NCI-H345 (cell line): Measurements from ENCODE around the gene CSF3R.

Experiments used
- DNase-seq: peaks from one replicate; lab custom pipeline; 2025; lab: John Stamatoyannopoulos, UW

The CSF3R gene

GRCh38 chr1:36457691-36458090 is 25.0 kb downstream of the CSF3R start:
- DNase-seq = no peak

DNA sequence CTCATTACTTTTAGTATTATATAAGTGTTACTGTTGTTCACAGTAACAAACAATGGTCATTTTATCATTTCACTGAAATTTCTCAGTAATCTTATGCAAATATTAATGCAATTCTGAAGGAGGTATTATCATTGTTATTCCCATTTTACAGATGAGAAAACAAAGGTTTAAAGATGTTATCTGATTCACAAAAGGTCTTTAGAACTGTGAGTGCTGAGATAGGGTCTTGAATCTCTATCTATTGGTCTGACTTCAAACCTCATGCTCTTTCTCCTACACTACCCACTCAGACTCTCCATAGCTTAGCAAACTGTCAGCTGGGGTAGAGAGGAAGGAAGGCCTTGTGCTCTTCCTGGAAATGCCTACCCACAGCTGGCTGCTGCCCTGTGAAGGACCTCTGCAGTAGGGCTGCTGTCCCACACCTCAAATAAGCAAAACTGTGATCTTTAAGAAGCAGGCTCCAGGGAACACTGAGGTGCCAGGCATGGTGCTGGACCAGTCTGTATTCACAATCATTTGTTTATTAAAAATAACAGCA is 26.3 kb downstream of the CSF3R start:
- DNase-seq = no peak

DNA sequence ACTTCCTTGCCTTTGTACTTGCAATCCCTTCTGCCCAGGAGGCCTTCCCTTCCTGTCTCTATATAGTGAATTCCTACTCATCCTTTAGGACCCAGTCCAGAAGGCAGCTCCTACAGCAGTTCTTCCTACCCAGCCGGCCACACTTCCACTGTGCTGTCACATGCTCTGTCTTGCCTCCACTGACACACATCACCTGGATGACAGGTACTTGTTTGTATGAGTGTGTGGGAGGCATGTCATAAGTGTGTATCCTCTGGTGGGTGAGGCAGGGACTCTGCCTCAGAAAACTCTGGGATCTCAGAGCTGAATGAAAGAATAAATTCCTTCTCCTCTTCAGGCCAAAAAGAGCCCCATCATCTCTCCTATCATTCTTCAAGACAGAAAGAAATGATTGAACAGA is 27.3 kb downstream of the CSF3R start:
- DNase-seq = no peak

GRCh38 chr1:36453600-36454388 is 28.9 kb downstream of the CSF3R start:
- DNase-seq = no peak

GRCh38 chr1:36453051-36453450 is 29.7 kb downstream of the CSF3R start:
- DNase-seq = no peak

GRCh38 chr1:36450919-36451305 is 31.8 kb downstream of the CSF3R start:
- DNase-seq = no peak

- peak; percentile 94 for DNase-seq
These were observed 32.3 kb downstream of the CSF3R start, which contains the start of gene OSCP1 for GRCh38 chr1:36450270-36450918. Gene OSCP1 (minus strand): TSS chr1:36450451. CDS start chr1:36450369, 82 bp downstream.

DNA sequence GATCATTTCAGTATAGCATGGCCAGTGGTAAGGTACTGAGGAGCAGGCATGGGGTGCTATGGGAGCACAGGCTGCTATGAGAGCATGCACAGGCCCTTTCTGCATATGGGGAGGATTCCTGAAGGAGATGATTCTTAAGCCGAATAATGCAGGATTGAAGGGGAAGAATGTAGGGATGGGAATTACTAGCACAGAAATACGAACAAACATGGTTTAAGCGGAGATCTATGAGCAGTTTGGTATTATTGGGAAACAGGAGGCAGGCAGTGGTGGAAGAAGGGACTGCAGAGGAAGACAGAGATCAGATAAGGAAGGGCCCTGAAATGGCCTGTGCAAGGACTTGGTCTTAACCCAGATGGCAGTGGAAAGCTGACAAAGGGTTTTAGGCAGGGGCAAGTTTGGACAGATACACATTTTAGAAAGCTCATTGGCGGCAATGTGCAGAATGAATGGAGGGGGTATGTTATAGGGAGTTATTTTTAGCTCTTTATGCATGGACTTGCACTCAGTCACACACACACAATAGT is 34.1 kb downstream of the CSF3R start:
- no peak for DNase-seq

DNA sequence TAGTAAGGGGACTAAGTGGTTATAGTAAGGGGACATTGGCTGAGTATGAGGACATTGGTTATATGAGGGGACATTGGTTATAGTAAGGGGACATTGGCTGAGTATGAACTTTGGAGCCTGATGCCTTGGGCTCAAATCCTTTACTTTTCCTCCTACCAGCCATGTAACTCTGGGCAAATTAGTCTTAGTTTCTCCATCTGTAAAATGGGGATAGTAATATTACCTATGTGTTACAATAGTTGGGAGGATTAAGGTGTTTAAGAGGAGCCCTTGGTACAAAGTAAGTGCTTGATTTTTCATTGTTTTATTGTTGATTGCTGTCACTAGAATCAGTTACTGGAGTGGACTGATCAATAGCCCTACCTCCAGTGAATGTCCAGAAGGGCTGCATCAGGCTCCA is 35.3 kb downstream of the CSF3R start:
- no peak for DNase-seq

GRCh38 chr1:36446746-36447145 is 36.0 kb downstream of the CSF3R start:
- no peak for DNase-seq

- DNase-seq = no peak
These were observed 36.4 kb downstream of the CSF3R start for GRCh38 chr1:36446271-36446670.

DNA sequence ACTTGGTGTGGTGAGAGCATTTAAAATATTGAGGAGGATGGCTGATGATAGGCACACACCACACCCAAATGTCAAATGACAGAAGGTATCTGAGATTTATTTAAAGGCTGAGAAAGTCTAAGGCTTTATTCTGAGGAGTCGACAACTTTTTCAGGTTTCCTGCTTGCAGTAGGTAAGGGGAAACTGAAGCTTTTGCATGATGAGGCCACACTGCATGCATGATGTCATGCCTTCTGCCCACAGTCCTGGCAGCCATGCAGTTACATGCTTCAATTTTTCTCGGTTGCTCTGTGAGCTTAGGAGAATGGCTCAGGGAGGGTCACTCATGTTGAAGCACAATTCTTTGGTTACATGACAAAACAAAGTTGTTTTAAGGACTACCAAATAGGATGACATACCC is 39.4 kb downstream of the CSF3R start:
- no peak for DNase-seq

DNA sequence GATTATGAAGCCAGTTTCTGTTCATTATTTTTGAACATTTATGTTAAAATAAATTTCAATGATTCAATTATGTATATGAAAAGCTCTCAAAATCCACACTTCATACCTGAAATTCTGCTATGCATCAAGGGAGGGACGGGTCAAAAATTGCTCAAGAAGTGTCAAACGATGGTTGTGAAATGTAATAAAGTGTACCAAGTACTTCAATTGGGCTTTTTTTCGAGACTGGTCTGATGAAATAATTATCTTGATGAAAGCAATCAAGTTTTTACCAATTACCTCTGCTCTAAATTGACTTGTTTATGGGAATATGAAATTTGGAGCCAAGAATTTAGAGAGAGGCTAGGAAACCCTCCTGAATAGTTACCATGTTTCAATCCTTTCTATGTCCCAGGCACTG is 40.4 kb downstream of the CSF3R start:
- no peak for DNase-seq

DNA sequence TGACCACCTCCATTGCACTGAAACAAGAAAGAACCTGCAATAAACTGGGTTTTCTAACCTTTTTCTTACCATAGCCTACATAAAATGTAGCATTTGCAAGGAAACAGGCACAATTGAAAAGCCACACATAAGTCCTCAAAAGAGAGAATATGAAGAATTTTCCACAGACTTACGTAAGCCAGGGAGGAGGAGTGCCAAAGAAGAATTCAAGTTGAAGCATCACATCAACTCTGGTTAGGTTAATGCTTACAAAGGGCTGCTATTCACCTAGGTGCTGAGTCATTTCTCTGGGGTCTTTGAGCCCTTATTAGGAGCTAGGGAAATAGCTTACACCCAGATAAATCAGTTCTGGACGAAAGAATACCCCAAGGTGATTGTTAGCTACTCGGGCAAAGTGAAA is 42.1 kb downstream of the CSF3R start:
- DNase-seq = no peak

DNA sequence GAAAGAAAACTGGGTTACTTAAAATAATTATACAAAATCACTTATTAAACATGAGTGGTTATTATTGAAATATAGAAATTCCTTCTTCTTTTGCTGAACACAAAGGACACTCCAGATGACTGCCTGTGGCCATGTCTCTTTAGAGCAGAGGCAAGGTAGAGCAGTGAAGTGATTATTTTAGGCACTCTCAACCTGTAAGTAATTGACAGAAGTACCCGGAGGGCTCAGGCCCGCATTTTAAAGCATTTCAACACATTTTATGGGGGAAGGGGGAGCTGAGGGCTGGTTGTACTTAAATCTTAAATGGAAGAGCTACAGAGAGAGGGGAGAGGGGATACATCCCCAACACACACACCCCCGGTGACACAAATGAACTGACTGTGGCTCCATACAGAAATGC is 42.7 kb downstream of the CSF3R start:
- no peak for DNase-seq

DNA sequence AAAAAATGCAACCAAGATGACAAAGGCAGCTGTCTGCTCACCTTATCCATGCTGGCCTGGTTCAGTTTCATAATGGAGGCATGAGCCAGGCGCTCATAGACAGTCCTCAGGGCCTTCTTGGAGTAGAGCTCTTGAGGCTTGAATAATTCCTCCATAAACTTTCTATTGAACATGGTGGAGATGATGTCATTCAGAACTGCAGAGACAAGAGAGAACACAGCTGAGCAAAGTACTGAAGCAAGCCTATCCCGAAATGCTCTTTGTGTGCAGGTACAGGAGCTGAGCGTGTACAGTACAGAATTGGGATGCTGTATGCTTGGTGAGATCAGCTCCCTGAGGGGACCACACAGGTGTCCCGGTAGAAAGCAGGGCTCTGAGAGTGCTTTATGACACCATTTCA is 44.0 kb downstream of the CSF3R start:
- DNase-seq = no peak

- no peak for DNase-seq
These were observed 45.9 kb downstream of the CSF3R start for GRCh38 chr1:36436821-36437220.

DNA sequence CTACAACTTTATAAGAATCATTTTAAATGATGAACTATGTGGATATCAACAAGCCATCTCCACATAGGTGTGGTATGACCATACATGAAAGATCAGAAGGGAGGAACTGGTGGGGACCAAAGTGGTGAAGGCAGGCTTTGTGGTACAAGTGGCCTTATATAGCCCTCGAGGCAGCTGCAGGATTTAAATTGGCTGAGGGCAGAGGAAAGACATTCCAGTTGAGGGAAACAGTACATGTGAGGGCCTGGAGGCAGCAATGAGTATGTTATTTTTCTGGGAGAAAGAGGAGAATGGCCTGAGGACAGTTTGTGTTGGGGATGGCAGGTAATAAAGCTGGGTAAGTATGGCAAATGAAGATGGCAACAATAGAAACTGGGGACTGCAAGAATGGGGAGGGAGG is 49.6 kb downstream of the CSF3R start:
- no peak for DNase-seq

GRCh38 chr1:36432616-36433015 is 50.1 kb downstream of the CSF3R start:
- no peak for DNase-seq

- DNase-seq = no peak
These were observed 56.9 kb downstream of the CSF3R start for GRCh38 chr1:36425791-36426190.

DNA sequence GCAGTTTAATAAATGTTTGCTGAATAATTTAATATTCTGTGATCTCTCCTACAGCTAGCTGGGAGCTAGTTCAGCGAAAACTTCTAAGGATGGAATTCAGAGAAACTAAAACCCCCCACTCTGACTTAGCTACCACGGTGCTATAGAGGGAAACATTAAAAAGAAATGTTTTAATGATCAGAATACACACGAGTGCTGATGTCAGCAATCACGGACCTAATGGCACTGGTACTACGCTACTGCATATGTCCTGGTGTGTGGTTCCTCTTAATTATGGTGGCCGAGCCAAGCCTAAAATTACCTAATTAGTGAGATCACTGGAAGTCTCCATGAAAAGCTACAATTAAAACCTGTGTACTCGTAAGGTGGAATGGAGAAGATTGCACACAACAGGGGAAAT is 61.1 kb downstream of the CSF3R start:
- no peak for DNase-seq

GRCh38 chr1:36420836-36421317 is 61.8 kb downstream of the CSF3R start:
- peak; percentile 62 for DNase-seq

GRCh38 chr1:36420409-36420808 is 62.3 kb downstream of the CSF3R start:
- DNase-seq = no peak
